Measurements from ENCODE around the gene SLC11A1. TPM values are rescaled to one million over a fixed set of nuclear protein-coding genes. Genes with fewer than 3 reads are reported as not detected.

Gene SLC11A1
- total and polyA plus RNA-seq, 2 of the 4 experiments (the other 2 are of a cell fraction) = under 0.01 to 0.07 TPM

DNA sequence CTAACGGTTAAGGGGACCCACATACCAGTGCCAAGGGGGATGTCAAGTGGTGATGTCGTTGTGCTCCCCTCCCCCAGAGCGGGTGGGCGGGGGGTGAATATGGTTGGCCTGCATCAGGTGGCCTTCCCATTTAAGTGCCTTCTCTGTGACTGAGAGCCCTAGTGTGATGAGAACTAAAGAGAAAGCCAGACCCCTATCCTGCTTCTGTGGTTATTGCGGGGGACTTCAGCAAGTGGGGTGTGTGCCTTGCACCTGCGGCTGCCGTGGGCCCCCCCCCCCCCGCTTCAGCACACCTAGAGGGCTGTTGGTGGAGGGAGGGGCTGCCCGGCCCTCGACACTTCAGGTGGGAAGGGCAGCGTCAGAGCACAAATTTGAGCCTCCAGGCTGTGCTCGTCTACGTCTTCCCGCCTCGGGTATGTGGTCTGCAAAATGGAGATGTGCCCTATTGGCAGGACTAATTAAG lies 23.7 kb downstream of the SLC11A1 start:
- no peaks in the 10 kb centered on the region for H3K9me3 ChIP-seq (ENCODE audit: control insufficient read depth, insufficient read depth, low read length)
- no peak overlapping the region for H2BK20ac ChIP-seq (ENCODE audit: low read depth, low read length)
- H3K56ac ChIP-seq (ENCODE audit: extremely low read depth, insufficient read depth, low read length) = peak overlapping the region; percentile 45; the same call in 1 of the 2 replicates
- H2BK5ac ChIP-seq (ENCODE audit: low read depth, low read length, poor library complexity, severe bottlenecking) = peak overlapping the region; percentile 74
- peak overlapping the region; percentile 78 for H3K4ac ChIP-seq (ENCODE audit: low read depth, low read length)
- WGBS, 2 experiments (ENCODE audit: extremely low coverage in 2 of 2, insufficient read length in 1 of 2) = 0% methylated on average over 2 of the region's 15 CpGs; no CpG with 5 or more reads in 1 of the 2 experiments
- TF ChIP-seq, protein P1, sequence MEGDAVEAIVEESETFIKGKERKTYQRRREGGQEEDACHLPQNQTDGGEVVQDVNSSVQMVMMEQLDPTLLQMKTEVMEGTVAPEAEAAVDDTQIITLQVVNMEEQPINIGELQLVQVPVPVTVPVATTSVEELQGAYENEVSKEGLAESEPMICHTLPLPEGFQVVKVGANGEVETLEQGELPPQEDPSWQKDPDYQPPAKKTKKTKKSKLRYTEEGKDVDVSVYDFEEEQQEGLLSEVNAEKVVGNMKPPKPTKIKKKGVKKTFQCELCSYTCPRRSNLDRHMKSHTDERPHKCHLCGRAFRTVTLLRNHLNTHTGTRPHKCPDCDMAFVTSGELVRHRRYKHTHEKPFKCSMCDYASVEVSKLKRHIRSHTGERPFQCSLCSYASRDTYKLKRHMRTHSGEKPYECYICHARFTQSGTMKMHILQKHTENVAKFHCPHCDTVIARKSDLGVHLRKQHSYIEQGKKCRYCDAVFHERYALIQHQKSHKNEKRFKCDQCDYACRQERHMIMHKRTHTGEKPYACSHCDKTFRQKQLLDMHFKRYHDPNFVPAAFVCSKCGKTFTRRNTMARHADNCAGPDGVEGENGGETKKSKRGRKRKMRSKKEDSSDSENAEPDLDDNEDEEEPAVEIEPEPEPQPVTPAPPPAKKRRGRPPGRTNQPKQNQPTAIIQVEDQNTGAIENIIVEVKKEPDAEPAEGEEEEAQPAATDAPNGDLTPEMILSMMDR (conservative IDR thresholded peaks at IDR 0.05; ENCODE audit: low read depth, low read length) = no peak
- TF ChIP-seq, protein P2, sequence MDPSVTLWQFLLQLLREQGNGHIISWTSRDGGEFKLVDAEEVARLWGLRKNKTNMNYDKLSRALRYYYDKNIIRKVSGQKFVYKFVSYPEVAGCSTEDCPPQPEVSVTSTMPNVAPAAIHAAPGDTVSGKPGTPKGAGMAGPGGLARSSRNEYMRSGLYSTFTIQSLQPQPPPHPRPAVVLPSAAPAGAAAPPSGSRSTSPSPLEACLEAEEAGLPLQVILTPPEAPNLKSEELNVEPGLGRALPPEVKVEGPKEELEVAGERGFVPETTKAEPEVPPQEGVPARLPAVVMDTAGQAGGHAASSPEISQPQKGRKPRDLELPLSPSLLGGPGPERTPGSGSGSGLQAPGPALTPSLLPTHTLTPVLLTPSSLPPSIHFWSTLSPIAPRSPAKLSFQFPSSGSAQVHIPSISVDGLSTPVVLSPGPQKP (IDR thresholded peaks at IDR 0.05; ENCODE audit: borderline replicate concordance, low read depth, low read length) = no peak
- ATAC-seq (ENCODE audit: low read depth) = peak; percentile 0
- ChIA-PET POLR2A (ENCODE audit: unreplicated experiment) (no interaction called here), CTCF (interaction anchor here (0.6 kb wide), 1 partner anchor 50 kb away, joined by 3 read pairs; no protein-coding TSS in a partner anchor)
- DNase-seq = no peak
- H3K27me3 ChIP-seq (ENCODE audit: control insufficient read depth, insufficient read depth, low read length) = no peaks in the 10 kb centered on the region
- H3K4me1 ChIP-seq (ENCODE audit: control insufficient read depth, insufficient read depth, low read length) = peaks cover 21% of the 10 kb centered on the region
- dilution Hi-C loops (cut with HindIII; ENCODE audit: low sequenced_read_pairs, unreplicated experiment) = no loop called here
- H2BK15ac ChIP-seq (ENCODE audit: low read depth, low read length) = no peak overlapping the region
- H3K4me3 ChIP-seq (ENCODE audit: insufficient read depth, low read depth, low read length) = peak overlapping the region; percentile 44; the same call in 1 of the 2 replicates
- peak overlapping the region; percentile 94 for H3K4me2 ChIP-seq (ENCODE audit: low read depth, low read length)
- peaks cover 4% of the 10 kb centered on the region; the same call in 1 of the 2 replicates for H3K9me1 ChIP-seq (ENCODE audit: insufficient read depth, low read length)
- H4K20me1 ChIP-seq (ENCODE audit: insufficient read depth, low read length) = peaks cover 13% of the 10 kb centered on the region; the same call in 1 of the 2 replicates
- peaks cover 26% of the 10 kb centered on the region for H3K36me3 ChIP-seq (ENCODE audit: control insufficient read depth, insufficient read depth, low read length)
- peak overlapping the region; percentile 73 to 91 for H4K8ac ChIP-seq (ENCODE audit: low read depth in 2 of 2, low read length in 2 of 2)
- H4K91ac ChIP-seq (ENCODE audit: insufficient read depth, low read depth, low read length) = peak overlapping the region; percentile 69
- intact Hi-C loops (cut with micrococcal nuclease) = loop anchor here (1.0 kb wide), 3 partner anchors 61 to 243 kb away; partner anchors contain the start of genes CNOT9 and USP37
- no TSS peak for BruUV-seq (replicated peaks)
- H3K79me1 ChIP-seq (ENCODE audit: low read depth in 1 of 2, low read length in 2 of 2) = peaks cover 0 to 28% of the 10 kb centered on the region in 2 experiments; a peak in 2 of 4 replicates
- peak overlapping the region; percentile 88 for H3K18ac ChIP-seq (ENCODE audit: low read depth, low read length)
- H3K27ac ChIP-seq (ENCODE audit: insufficient read depth, low read length) = peak overlapping the region; percentile 76
- peak overlapping the region; percentile 80 for H2AFZ ChIP-seq (replicated peaks; ENCODE audit: low read length, poor library complexity)
- peak overlapping the region; percentile 56 for H3K9ac ChIP-seq (ENCODE audit: low read depth, low read length)
- peak overlapping the region; percentile 95 for H4K5ac ChIP-seq (ENCODE audit: low read depth, low read length)
- peak overlapping the region; percentile 72 for H3K14ac ChIP-seq (replicated peaks; ENCODE audit: low read depth, low read length)
- H2AK9ac ChIP-seq (replicated peaks; ENCODE audit: low read depth, low read length, poor library complexity) = peak overlapping the region; percentile 98
- in situ Hi-C loops (cut with MboI; ENCODE audit: low sequenced_read_pairs) = loop anchor here (5.0 to 10.0 kb wide), 2 partner anchors 57 to 249 kb away; partner anchors contain the start of genes BCS1L and ZNF142
- H3K23ac ChIP-seq (ENCODE audit: low read depth, low read length) = peak overlapping the region; percentile 19
- peak overlapping the region; percentile 60 for H2AK5ac ChIP-seq (ENCODE audit: low read depth, low read length)
- H2BK120ac ChIP-seq (ENCODE audit: low read depth, low read length) = peak overlapping the region; percentile 4; the same call in 1 of the 2 replicates
